HepG2 (cell line): ENCODE measurements around the gene CLTA. TPM values are rescaled to one million over a fixed set of nuclear protein-coding genes. Genes with fewer than 3 reads are reported as not detected.

Experiments used
- ARID4A ChIP-seq: sonication (generic); formaldehyde crosslinking; IDR thresholded peaks from 2 replicates; pipeline ENCODE4 v1.5.0; 2020; ENCODE audit warnings: mild to moderate bottlenecking, missing genetic modification reagents, borderline replicate concordance
- ATF2 ChIP-seq: sonication (generic); formaldehyde crosslinking; IDR thresholded peaks from 2 replicates; pipeline ENCODE4 v1.4.0; 2020; ENCODE audit warnings: missing genetic modification reagents
- FOXJ3 ChIP-seq: sonication (generic); formaldehyde crosslinking; IDR thresholded peaks from 2 replicates; pipeline ENCODE4 v1.4.0; 2020; ENCODE audit warnings: missing genetic modification reagents, mild to moderate bottlenecking, borderline replicate concordance
- FOXP4 ChIP-seq: sonication (generic); formaldehyde crosslinking; IDR thresholded peaks from 2 replicates; pipeline ENCODE4 v1.4.0; 2020; ENCODE audit warnings: missing genetic modification reagents
- HOXA7 ChIP-seq: sonication (generic); formaldehyde crosslinking; IDR thresholded peaks from 2 replicates; pipeline ENCODE4 v1.8.1; 2022; ENCODE audit warnings: mild to moderate bottlenecking, missing genetic modification reagents, moderate library complexity
- MIER3 ChIP-seq: IDR thresholded peaks from 2 replicates; pipeline ENCODE4 v1.6.1; 2016; ENCODE audit warnings: missing compliant biosample characterization, borderline replicate concordance
- NFE2L2 ChIP-seq: fragments of 150-350 bp; IDR thresholded peaks from 2 replicates; pipeline ENCODE4 v1.6.1; 2014; ENCODE audit warnings: low read length
- NR2F6 ChIP-seq, 2 experiments: IDR thresholded peaks; 2 replicates each; pipeline ENCODE4 v1.6.1; 2016; ENCODE audit warnings: antibody characterized with exemption in 1 of 2, mild to moderate bottlenecking in 1 of 2
- SALL1 ChIP-seq: sonication (generic); formaldehyde crosslinking; IDR thresholded peaks from 2 replicates; pipeline ENCODE4 v1.8.0; 2022; ENCODE audit warnings: mild to moderate bottlenecking, missing genetic modification reagents
- SMAD1 ChIP-seq: sonication (generic); formaldehyde crosslinking; IDR thresholded peaks from 2 replicates; pipeline ENCODE4 v1.4.0; 2020; ENCODE audit warnings: missing genetic modification reagents, low read depth, mild to moderate bottlenecking, borderline replicate concordance
- SMAD3 ChIP-seq: sonication (generic); formaldehyde crosslinking; IDR thresholded peaks from 2 replicates; pipeline ENCODE4 v1.4.0; 2020; ENCODE audit warnings: missing genetic modification reagents
- SMARCC2 ChIP-seq: fragments of 450-650 bp; IDR thresholded peaks from 2 replicates; pipeline ENCODE4 v1.6.1; 2017; ENCODE audit warnings: antibody characterized with exemption, mild to moderate bottlenecking
- SRY ChIP-seq: sonication (generic); formaldehyde crosslinking; IDR thresholded peaks from 2 replicates; pipeline ENCODE4 v1.8.0; 2022; ENCODE audit warnings: mild to moderate bottlenecking, missing genetic modification reagents
- TMF1 ChIP-seq: sonication (generic); formaldehyde crosslinking; IDR thresholded peaks from 2 replicates; pipeline ENCODE4 v1.8.1; 2022; ENCODE audit warnings: low read depth, missing genetic modification reagents
- ZBTB39 ChIP-seq: sonication (generic); formaldehyde crosslinking; IDR thresholded peaks from 2 replicates; pipeline ENCODE4 v1.5.0; 2020; ENCODE audit warnings: missing genetic modification reagents
- ZFP36L2 ChIP-seq: sonication (generic); formaldehyde crosslinking; IDR thresholded peaks from 2 replicates; pipeline ENCODE4 v1.4.0; 2020; ENCODE audit warnings: missing genetic modification reagents
- ZNF264 ChIP-seq: sonication (generic); formaldehyde crosslinking; IDR thresholded peaks from 2 replicates; pipeline ENCODE4 v1.4.0; 2020; ENCODE audit warnings: missing genetic modification reagents
- ZNF484 ChIP-seq: sonication (generic); formaldehyde crosslinking; IDR thresholded peaks from 2 replicates; pipeline ENCODE4 v1.5.1; 2020; ENCODE audit warnings: mild to moderate bottlenecking, low read depth, missing genetic modification reagents, borderline replicate concordance
- ZNF761 ChIP-seq: sonication (generic); formaldehyde crosslinking; conservative IDR thresholded peaks from 2 replicates; pipeline ENCODE4 v1.4.0; 2020; ENCODE audit warnings: mild to moderate bottlenecking, missing genetic modification reagents
- ZNF816 ChIP-seq: sonication (generic); formaldehyde crosslinking; IDR thresholded peaks from 2 replicates; pipeline ENCODE4 v1.8.0; 2022; ENCODE audit warnings: missing genetic modification reagents, mild to moderate bottlenecking, borderline replicate concordance
- polyA plus RNA-seq, 8 experiments: library from polyadenylated mRNA; depleted of rRNA in 3 of 8; stranded (reverse) in 7 of 8; unstranded in 1 of 8; fragments of >200 nt; fragmentation: Illumina TruSeq in 4 of 8; extraction: Trizol in 4 of 8; gene quantifications; 2 replicates each; pipeline versions ENCODE4 v1.2.1 to v1.2.3, GENCODE V29; 2011 to 2016; ENCODE audit warnings: low read depth in 4 of 8, missing spikeins in 1 of 8, mixed read lengths in 1 of 8; ENCODE audit not compliant: insufficient read depth in 1 of 8
- total RNA-seq, 5 experiments: library from RNA; depleted of rRNA; stranded (reverse); fragments of >200 nt; fragmentation: Illumina TruSeq; extraction: Trizol; gene quantifications; 2 replicates each; pipeline ENCODE4 v1.2.3, GENCODE V29; 2016; ENCODE audit warnings: low read depth in 1 of 5

The CLTA gene
- total and polyA plus RNA-seq, 2 of the 13 experiments (the other 11 are each of a cell fraction or from before 2014, with no cell fraction given), result 143 to 222 TPM

GRCh38 chr9:36207546-36208012 is 16.9 kb downstream of the CLTA start (continued):
- TF ChIP-seq FOXP4 (CRISPR knock-in tag) (peak; percentile 65), SMAD1 (CRISPR knock-in tag) (no peak), SRY (CRISPR knock-in tag) (no peak), ZNF484 (CRISPR knock-in tag) (no peak), FOXJ3 (CRISPR knock-in tag) (0 out of 2 replicates have a peak, but pooled peaks have one; percentile 14), ZNF761 (no peak), NR2F6 (IDR thresholded peaks at IDR 0.05) (peak; percentile 43; the same call in 1 of the 2 replicates), NR2F6 (CRISPR knock-in tag; IDR thresholded peaks at IDR 0.05) (no peak), ATF2 (CRISPR knock-in tag) (peak; percentile 27; the same call in 1 of the 2 replicates), SALL1 (CRISPR knock-in tag) (peak; percentile 73; the same call in 1 of the 2 replicates), ZNF816 (no peak), ZNF264 (CRISPR knock-in tag) (0 out of 2 replicates have a peak, but pooled peaks have one; percentile 20), MIER3 (CRISPR knock-in tag) (no peak), SMARCC2 (no peak), HOXA7 (no peak), NFE2L2 (peak; percentile 83), SMAD3 (CRISPR knock-in tag) (no peak), TMF1 (no peak), ZBTB39 (CRISPR knock-in tag) (no peak), ZFP36L2 (CRISPR knock-in tag) (no peak), ARID4A (CRISPR knock-in tag) (peak; percentile 70; the same call in 1 of the 2 replicates)
